Measurements from ENCODE around the gene IL1RAPL2.

- TF ChIP-seq, protein P1, sequence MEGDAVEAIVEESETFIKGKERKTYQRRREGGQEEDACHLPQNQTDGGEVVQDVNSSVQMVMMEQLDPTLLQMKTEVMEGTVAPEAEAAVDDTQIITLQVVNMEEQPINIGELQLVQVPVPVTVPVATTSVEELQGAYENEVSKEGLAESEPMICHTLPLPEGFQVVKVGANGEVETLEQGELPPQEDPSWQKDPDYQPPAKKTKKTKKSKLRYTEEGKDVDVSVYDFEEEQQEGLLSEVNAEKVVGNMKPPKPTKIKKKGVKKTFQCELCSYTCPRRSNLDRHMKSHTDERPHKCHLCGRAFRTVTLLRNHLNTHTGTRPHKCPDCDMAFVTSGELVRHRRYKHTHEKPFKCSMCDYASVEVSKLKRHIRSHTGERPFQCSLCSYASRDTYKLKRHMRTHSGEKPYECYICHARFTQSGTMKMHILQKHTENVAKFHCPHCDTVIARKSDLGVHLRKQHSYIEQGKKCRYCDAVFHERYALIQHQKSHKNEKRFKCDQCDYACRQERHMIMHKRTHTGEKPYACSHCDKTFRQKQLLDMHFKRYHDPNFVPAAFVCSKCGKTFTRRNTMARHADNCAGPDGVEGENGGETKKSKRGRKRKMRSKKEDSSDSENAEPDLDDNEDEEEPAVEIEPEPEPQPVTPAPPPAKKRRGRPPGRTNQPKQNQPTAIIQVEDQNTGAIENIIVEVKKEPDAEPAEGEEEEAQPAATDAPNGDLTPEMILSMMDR (IDR thresholded peaks at IDR 0.05; ENCODE audit: low read depth, low read length, poor library complexity, severe bottlenecking): no peak
- TF ChIP-seq EZH2phosphoT487 (IDR thresholded peaks at IDR 0.05; ENCODE audit: borderline replicate concordance, low read length): no peak
These were observed 781.4 kb downstream of the IL1RAPL2 start for GRCh38 chrX:105347373-105347772.

Data from DOHH2 (cell line).